ENCODE results near the gene CTNNA2.

GRCh38 chr2:80288576-80288975 is 775.7 kb downstream of the CTNNA2 start:
- TF ChIP-seq CTCF (conservative IDR thresholded peaks at IDR 0.05 in 1 of 2, IDR thresholded peaks at IDR 0.05 in 1 of 2; ENCODE audit: extremely low read depth in 1 of 2, insufficient read depth in 1 of 2, low read depth in 1 of 2, low read length in 2 of 2): no peak
- no peak for TF ChIP-seq EZH2 (IDR thresholded peaks at IDR 0.05; ENCODE audit: borderline replicate concordance, low read length)

All from mammary epithelial cell (primary cell).